VCaP (cell line): Measurements from ENCODE around the gene TP53BP1.

Source experiments
- H3K27ac ChIP-seq: fragments of 450-650 bp; 2 replicates; pipeline ENCODE4 v1.5.1; 2017
- TF ChIP-seq, protein P1 (sequence below): fragments of 450-650 bp; conservative IDR thresholded peaks from 2 replicates; pipeline ENCODE4 v1.5.1; 2017; ENCODE audit warnings: mild to moderate bottlenecking, moderate library complexity

The TP53BP1 gene

DNA sequence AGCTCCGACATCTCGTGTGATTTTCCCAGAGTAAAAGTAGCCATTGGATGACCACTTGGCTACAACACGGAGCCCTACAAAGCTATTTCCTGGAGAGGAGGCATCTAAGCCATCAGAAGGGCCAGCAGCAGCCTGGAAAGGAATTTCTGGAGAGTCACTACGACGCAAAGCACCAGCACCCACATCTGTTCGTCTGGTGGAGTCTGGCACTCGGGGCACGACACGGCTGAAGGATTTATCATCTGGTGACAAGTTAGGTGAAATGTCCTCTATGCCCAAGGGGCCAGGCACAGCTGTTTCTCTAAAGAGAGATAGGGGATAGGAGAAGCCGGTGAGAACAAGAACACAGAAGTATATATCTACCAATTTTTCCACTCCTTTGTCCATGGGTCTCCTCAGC is 72.5 kb downstream of the TP53BP1 start:
- H3K27ac ChIP-seq, result no peak overlapping the region
- TF ChIP-seq, protein P1, sequence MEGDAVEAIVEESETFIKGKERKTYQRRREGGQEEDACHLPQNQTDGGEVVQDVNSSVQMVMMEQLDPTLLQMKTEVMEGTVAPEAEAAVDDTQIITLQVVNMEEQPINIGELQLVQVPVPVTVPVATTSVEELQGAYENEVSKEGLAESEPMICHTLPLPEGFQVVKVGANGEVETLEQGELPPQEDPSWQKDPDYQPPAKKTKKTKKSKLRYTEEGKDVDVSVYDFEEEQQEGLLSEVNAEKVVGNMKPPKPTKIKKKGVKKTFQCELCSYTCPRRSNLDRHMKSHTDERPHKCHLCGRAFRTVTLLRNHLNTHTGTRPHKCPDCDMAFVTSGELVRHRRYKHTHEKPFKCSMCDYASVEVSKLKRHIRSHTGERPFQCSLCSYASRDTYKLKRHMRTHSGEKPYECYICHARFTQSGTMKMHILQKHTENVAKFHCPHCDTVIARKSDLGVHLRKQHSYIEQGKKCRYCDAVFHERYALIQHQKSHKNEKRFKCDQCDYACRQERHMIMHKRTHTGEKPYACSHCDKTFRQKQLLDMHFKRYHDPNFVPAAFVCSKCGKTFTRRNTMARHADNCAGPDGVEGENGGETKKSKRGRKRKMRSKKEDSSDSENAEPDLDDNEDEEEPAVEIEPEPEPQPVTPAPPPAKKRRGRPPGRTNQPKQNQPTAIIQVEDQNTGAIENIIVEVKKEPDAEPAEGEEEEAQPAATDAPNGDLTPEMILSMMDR, result no peak

DNA sequence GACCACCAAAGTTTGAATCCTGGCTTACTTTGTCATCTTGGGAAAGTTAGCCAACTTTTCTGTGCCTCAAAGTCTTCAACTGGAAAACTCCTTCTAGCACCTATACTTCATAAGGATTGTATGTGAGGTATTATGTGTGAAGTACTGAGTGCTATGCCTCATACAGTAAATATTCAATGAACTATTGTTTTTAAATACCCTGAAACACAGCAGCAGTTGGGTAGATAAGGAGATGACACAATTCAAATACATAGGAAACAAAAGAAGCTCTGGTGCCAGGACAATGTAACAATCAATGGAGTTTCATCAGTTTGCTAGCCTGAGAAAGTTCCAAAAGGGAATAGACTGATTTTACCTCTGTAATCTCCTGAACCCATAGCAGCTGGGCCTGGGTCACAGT is 78.8 kb downstream of the TP53BP1 start:
- no peak overlapping the region for H3K27ac ChIP-seq
- TF ChIP-seq, protein P1, result no peak

DNA sequence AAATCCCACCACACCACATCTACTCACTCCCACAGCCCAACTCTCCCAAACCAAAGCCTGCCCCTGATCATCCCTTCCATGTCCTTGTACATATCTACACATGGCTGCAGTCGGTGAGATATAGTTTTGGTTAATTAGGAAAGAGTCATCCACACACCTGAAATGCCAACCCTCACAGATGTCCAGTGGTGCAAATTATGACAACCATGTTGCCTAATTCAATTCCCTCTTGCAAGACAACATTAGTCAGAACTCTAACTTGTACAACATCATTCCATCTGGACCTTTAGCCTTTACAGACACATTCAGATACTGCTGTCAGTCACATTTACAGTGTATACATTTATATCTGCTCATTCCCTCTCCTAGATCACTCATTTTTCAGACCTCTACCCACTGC is 80.9 kb downstream of the TP53BP1 start:
- H3K27ac ChIP-seq, result peak overlapping the region; percentile 34; the same call in 1 of the 2 replicates
- TF ChIP-seq, protein P1, result no peak

DNA sequence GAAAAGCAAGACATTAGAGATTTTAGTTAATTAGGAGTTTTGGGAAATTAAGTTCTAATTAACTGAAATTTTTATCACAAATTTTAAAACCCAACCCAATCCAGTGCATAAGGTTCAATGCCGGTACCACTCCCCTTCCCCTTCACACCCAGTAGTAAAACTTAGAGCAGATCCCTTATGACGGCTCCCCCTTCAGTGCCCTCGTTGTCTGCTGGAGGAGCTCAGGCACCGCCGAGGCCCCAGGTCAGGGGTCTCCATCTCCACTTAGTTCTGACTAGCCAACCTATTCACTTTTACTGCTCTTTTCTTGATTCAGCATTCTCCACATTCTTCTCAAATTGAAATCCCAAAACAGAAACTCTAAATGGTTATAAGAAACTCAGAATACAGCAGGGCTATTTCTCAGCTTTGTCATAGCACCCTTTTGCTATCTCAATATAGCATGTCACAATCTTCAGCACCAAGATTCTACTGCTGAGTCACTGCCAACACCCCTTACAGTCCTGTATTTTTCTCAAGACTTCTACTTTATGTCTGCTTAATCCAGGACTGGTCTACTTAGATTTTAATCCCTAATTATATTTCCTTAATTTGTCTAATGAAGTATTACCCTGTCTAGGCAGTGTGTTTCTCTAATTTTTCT is 82.3 kb downstream of the TP53BP1 start:
- H3K27ac ChIP-seq, result no peak overlapping the region
- TF ChIP-seq, protein P1, result no peak

DNA sequence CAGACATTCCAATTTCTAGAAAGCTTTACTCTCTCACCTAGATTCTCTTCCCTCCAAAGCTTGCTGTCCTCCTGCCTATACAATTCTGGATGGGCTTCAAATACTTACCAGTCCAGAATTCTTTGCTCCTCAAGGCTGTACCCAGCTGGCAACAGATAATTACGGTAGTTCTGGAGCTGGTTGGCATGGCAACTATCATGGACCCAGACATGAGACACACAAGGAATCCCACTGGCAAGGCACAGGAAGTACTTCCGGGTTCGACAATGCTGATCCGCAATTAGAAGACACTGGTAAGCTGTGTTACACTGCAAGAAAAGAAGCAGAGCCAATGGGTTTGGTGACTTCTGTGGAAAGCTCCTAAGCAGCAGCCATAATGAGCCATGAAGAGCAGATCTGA is 84.2 kb downstream of the TP53BP1 start:
- TF ChIP-seq, protein P1, result no peak
- H3K27ac ChIP-seq, result no peak overlapping the region

GRCh38 chr15:43406808-43407207 is 86.1 kb downstream of the TP53BP1 start:
- no peak overlapping the region for H3K27ac ChIP-seq
- TF ChIP-seq, protein P1, result no peak

GRCh38 chr15:43406189-43406588 is 86.8 kb downstream of the TP53BP1 start:
- H3K27ac ChIP-seq, result no peak overlapping the region
- TF ChIP-seq, protein P1, result no peak
